Measurements from ENCODE around the gene ABL2. TPM values are rescaled to one million over a fixed set of nuclear protein-coding genes. Genes with fewer than 3 reads are reported as not detected.

The ABL2 gene
- total RNA-seq, 1 donor from 2014 or later, result 23.9 TPM

DNA sequence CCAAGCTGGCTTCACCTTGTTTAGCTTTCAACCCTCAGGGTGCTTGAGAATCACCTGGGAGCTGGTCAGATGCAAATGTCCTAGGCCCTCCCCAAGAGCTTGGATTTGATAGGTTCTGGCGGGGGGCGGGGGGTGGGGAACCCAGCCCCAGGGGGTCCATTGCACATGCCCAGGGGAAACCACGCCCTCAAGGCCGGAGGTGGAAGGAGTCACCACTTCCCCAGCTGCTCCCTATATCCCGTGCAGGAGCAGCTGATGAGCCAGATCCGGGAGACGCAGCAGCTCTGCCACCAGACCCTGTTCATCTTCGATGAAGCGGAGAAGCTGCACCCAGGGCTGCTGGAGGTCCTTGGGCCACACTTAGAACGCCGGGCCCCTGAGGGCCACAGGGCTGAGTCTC lies 141.8 kb downstream of the ABL2 start:
- intact Hi-C loops (cut with DNase I), result loop anchor here (10.0 kb wide), 2 partner anchors 497 to 797 kb away; partner anchors contain the start of gene TOR1AIP1
- H3K27me3 ChIP-seq, result no peaks in the 10 kb centered on the region
- no peak for DNase-seq (ENCODE audit: low spot score in 2 of 2)
- no peak overlapping the region for H3K4me3 ChIP-seq
- H3K9me3 ChIP-seq, result no peaks in the 10 kb centered on the region
- no peak overlapping the region for H3K27ac ChIP-seq
- peaks cover 9 to 20% of the 10 kb centered on the region in 2 donors for H3K4me1 ChIP-seq
- TF ChIP-seq CTCF (IDR thresholded peaks at IDR 0.05), result no peak
- peaks cover 0 to 17% of the 10 kb centered on the region in 2 donors for H3K36me3 ChIP-seq

DNA sequence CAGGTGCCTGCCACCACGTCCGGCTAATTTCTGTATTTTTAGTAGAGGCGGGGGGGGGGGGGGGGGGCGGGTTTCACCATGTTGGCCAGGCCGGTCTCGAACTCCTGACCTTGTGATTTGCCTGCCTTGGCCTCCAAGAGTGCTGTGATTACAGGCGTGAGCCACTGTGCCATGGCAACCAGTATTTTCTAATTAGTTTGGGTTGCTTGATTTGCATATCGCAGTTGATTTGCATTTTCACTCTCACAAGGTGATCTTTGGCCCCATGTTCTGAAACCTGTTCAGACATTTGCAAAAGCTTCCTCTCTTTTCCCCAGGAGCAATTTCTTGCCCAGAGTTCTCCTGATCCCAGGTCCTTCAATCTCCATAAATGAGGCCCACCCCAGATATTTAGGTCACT lies 145.9 kb downstream of the ABL2 start:
- no peak for DNase-seq (ENCODE audit: low spot score in 2 of 2)
- Histone ChIP-seq H3K4me3 (no peak overlapping the region), H3K27ac (no peak overlapping the region), H3K27me3 (no peaks in the 10 kb centered on the region), H3K9me3 (no peaks in the 10 kb centered on the region), H3K4me1 (peaks cover 0 to 11% of the 10 kb centered on the region in 2 donors), H3K36me3 (peaks cover 0 to 7% of the 10 kb centered on the region in 2 donors)
- no peak for TF ChIP-seq CTCF (IDR thresholded peaks at IDR 0.05)
- intact Hi-C loops (cut with DNase I), result loop anchor here (2.0 to 10.0 kb wide), 4 partner anchors 37 to 801 kb away; partner anchors contain the start of genes FAM20B and TOR1AIP1

DNA sequence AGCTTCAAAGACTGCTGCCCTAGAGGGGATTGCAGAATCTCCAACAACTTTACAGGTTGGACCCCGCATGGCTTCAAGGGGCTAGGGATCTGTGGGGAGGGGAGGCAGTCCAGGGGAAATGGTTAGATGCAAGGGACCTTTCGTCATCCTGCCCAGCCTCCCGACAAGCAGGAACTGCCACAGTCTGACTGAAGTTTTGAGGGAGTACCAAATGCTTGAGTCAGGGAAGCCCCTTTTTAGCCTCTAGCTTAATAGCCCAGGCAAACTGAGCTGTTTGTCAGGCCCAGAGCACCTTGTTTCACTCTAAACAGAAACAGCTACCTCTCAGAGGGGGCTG lies 146.5 kb downstream of the ABL2 start:
- Histone ChIP-seq H3K9me3 (no peaks in the 10 kb centered on the region), H3K36me3 (peaks cover 0 to 7% of the 10 kb centered on the region in 2 donors), H3K4me3 (peak overlapping the region; percentile 74 to 84), H3K27me3 (no peaks in the 10 kb centered on the region), H3K4me1 (peaks cover 0 to 11% of the 10 kb centered on the region in 2 donors), H3K27ac (peak overlapping the region; percentile 83 to 85)
- intact Hi-C loops (cut with DNase I), result loop anchor here (1.0 to 10.0 kb wide), 5 partner anchors 38 to 802 kb away; partner anchors contain the start of genes FAM20B and TOR1AIP1
- no peak for TF ChIP-seq CTCF (IDR thresholded peaks at IDR 0.05)
- no peak for DNase-seq (ENCODE audit: low spot score in 2 of 2)

DNA sequence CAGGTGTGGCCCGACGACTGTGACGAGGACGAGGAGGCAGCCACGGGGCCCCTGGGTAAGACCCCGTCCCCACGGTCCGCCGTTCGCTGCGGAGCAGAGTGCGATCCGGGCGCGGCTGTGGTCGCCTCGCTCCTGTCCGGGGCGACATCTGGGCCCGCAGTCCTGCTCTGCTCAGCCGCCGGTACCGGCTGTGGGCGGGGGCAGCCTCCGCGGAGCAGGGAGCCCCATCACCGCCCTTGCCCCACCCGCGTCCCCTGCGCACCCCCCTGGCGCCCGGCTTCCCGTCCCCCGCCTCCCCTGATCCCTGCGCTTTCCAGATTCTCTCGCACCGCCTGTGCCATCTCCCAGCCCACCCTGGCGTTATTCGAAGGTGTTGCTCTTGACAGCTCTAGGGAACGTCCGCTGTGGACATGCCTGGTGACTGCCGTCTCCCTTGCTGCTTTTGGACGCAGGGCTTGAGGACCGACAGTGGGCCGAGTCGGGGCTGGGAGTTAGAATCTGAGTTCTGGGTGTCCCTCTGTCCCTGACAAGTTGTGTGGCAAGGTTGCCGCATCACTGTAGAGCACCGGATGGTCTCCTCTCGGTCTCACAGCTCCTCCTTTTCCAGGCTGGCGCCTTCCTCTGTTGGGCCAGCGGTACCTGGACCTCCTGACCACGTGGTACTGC lies 147.0 kb downstream of the ABL2 start:
- Histone ChIP-seq H3K36me3 (peaks cover 0 to 7% of the 10 kb centered on the region in 2 donors), H3K27ac (peak overlapping the region; percentile 83 to 85), H3K4me1 (peaks cover 0 to 11% of the 10 kb centered on the region in 2 donors), H3K4me3 (peak overlapping the region; percentile 74 to 84), H3K27me3 (no peaks in the 10 kb centered on the region), H3K9me3 (no peaks in the 10 kb centered on the region)
- TF ChIP-seq CTCF (IDR thresholded peaks at IDR 0.05), result peak in 1 of 3 experiments; percentile 3
- no peak for DNase-seq (ENCODE audit: low spot score in 2 of 2)
- intact Hi-C loops (cut with DNase I), result loop anchor here (1.0 to 10.0 kb wide), 5 partner anchors 38 to 802 kb away; partner anchors contain the start of genes FAM20B and TOR1AIP1

DNA sequence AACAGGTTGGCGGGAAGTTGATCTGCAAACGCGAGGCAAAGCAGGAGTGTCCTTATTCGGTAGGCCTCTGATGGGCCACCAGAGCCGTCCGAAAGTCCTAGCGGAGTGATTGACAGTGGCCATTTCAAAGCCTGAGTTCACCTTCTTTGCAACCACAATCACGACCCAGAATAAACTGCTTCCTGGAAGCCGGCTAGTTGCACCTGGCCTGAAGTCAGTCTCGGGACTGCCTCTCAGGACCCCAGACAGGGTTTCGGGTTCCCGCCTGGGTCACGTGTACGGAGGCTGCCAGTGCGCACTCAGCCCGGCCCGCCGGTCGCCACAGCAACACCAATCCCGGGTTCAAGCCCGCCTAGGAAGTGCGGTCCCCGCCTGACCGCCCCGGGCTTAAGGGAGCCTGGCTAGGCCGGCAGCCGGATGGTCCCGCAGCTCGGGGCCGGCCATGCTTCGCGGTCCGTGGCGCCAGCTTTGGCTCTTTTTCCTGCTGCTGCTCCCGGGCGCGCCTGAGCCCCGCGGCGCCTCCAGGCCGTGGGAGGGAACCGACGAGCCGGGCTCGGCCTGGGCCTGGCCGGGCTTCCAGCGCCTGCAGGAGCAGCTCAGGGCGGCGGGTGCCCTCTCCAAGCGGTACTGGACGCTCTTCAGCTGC lies 147.7 kb downstream of the ABL2 start, which contains the start of gene TOR3A:
Gene TOR3A (plus strand): TSS at position 384 of the 646 bp plus-strand sequence. CDS start 59 bp downstream, at position 443.
- H3K36me3 ChIP-seq, result peaks cover 0 to 7% of the 10 kb centered on the region in 2 donors
- H3K27ac ChIP-seq, result peak within 1 kb of the TSS; percentile 83 to 85
- no peaks in the 10 kb centered on the region for H3K27me3 ChIP-seq
- H3K4me1 ChIP-seq, result peaks cover 0 to 11% of the 10 kb centered on the region in 2 donors
- peak in 1 of 3 experiments; percentile 2 for TF ChIP-seq CTCF (IDR thresholded peaks at IDR 0.05)
- intact Hi-C loops (cut with DNase I), result loop anchor here (1.0 to 10.0 kb wide), 5 partner anchors 39 to 803 kb away; partner anchors contain the start of genes FAM20B and TOR1AIP1
- DNase-seq (ENCODE audit: low spot score in 2 of 2), result peak; percentile 76 to 95
- H3K4me3 ChIP-seq, result peak within 1 kb of the TSS; percentile 74 to 84
- no peaks in the 10 kb centered on the region for H3K9me3 ChIP-seq
